NCI-H2029 (cell line): ENCODE data around the gene MCUB.

ENCODE experiments used
- DNase-seq: peaks from one replicate; lab custom pipeline; 2025; lab: John Stamatoyannopoulos, UW

MCUB gene

DNA sequence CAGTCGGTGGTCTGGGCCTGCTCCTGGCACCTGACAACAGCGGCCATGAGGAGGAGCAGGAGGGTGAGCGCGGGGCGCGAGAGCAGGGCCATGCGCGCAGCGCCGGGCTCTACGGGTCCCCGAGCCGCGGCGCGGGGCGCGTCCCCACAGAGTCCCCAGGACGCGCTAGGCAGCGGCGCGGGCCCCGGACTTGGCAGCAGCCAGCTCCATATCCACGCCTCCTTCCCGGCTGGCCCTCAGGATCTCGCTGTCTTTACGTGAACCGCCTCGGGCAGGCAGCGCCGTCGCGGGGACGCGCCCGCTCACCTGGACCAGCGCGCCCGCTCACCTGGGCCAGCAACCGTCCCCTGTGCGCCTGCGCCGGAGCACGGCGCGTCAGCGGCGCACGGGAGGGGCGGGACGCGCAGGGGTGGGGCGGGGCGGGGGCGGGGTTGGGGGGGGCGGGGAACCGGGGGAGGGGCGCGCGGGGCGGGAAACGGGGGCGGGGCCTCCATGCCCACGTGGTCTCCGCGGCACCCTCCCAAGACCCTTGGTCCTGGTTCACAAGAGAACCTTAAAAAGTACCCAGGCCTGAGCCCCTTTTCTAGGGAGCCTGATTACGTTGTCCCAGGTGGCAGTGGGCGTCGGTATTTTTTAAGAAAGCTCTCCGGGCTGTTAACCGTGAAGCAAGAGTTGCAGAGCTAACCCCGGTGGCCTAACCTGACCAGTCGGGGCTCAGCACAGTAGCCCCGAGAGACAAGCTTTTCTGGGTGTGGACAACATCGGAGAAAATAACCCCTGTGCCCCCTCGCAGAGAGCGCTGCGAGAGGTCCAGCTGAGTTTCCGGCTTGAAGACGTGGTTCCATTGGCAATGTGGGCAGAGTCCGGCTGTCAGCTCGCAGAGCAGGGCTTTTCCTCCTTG is 169.9 kb downstream of the MCUB start, which contains the start of gene PLA2G12A:
PLA2G12A (minus strand) TSS at position 353 of the 901 bp plus-strand sequence; CDS start at position 92, 261 bp downstream.
- DNase-seq: peak; percentile 82

DNA sequence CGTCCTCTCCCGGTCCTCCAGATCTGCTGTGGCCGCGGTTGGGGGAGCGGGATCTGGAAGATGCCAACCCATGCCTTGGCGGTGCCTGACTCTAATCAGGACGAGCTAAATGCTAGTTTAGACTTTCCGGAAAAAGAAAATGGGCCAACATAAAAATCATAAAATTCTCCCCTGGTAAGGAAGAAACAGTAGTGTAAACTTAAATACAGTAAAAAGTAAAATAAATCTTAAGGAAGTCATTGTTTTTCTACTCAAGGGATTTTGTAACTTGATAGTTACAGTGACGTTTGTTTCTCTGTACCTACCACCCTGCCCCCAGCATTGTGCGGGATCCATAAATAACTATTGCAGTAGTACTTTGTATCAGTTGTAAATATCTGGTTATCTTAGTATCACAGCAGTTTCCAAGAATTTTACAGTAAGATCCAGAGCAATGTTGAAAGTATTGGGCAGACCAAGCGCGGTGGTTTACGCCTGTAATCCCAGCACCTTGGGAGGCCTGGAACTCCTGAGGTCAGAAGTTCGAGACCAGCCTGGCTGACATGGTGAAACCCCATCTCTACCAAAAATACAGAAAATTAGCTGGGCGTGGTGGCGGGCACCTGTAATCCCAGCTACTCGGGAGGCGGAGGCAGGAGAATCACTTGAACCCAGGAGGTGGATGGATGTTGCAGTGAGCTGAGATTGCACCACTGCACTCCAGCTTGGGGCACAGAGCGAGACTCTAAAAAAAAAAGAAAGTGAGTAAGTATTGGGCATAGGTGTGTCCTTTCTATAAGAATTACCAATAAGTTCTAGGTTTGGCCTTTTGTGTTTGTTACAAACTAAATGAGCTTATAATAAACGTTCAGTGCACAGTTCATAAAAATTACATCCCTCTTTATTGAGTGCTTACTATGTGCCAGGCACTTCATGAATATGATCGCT is 170.8 kb downstream of the MCUB start:
- no peak for DNase-seq

DNA sequence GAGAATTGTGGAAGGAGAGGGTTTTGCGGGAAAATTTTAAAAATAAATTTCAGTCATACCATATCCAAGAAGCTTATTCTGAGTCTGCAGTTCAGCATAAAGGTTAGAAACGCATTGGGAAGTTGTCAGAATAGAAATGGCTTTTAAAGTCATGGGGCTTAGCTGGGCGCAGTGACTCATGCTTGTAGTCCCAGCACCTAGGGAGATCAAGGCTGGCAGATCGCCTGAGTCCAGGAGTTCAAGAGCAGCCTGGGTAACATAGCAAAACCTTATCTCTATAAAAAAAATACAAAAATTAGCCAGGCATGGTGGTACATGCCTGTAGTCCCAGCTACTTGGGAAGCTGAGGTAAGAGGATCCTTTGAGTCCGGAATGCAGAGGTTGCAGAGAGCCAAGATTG is 173.7 kb downstream of the MCUB start:
- DNase-seq: no peak

DNA sequence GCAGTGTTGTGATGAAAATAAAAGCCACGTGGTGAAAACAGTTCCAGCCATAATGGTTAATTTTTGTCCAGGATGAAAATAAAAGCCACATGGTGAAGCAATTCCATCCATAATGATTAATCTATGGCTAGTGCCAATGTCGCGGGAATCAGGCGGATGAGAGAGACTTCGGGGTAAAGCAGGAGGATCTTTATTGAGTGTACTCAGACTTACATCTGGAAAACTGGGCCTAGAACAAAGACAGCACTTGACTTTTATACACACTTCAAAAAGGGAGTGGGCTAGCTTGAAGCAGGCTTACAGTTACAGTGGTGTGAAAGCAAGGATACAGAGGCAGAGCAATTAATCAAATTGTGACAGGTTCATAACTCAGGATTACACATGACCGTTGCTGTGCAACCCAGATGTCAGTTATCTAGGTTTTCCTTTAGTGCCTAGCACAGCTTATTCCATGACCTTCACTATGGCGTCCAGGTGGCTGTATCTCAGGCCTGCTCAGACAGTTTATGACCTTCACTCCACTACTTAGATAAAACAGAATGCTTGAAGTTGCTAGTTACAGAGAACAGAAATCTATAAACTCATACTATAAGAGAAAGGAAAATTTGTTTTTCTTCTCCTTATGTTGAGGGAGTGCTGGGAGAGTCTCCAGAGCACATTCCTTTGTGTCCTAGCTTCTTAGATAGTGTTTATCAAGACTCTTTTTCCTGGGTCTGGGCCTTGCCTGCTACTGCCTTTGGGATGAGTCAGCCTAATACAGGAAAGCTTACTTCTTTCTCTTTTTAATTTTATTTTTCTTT is 175.7 kb downstream of the MCUB start:
- DNase-seq: no peak
